HT1080 (cell line): ENCODE data around the gene TMCO6. TPM values are rescaled to one million over a fixed set of nuclear protein-coding genes. Genes with fewer than 3 reads are reported as not detected.
"Not testable (repeated sequence)": the region's sequence is repeated elsewhere in the genome, so short reads cannot be mapped to it uniquely, and the experiment has no call there.

Source experiments
- DNase-seq: peaks from one replicate; pipeline ENCODE4 v3.0.0-alpha.2; 2015; ENCODE audit warnings: low read depth
- total RNA-seq: library from RNA; depleted of rRNA; stranded (reverse); fragments of >200 nt; shearing (Covaris generic); gene quantifications from 2 replicates; pipeline ENCODE4 v1.2.3, GENCODE V29; 2014

The TMCO6 gene
- total RNA-seq, 1 experiment from 2014 or later: 7.6 TPM

DNA sequence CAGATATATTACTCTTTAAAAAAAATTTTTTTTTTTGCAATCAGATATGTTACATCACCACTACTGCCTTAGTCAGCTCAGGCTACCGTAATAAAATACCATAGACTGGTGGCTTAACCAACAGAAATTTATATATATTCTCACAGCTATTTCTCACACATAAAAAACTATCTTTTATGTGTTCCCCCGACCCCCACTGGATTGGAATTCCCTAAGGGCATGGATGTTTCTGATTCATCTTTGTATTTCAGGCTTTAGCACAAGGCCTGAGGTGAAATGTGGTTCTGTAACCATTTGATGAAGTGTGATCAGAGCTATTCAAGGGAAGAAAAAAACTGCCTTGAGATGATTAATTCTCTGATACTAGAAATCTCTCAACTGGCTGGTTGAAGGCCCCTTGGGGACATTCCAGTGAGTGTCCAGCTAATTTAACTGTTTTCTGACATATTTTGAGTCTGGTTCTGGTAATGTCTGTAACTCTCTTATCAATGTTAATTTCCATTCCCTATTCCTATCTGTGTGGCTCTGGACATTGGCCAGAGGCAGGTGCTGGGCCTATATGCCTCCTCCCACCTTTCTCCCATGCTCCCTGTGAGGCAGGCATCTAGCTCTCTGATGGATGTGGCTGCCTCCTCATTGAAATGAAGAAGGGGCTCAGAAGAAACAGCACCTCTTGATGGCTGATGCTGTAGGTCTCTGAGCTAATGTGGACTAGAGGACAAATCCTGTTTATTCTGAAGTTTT, 8.8 kb upstream of the TMCO6 start:
- peak; percentile 29 for DNase-seq

DNA sequence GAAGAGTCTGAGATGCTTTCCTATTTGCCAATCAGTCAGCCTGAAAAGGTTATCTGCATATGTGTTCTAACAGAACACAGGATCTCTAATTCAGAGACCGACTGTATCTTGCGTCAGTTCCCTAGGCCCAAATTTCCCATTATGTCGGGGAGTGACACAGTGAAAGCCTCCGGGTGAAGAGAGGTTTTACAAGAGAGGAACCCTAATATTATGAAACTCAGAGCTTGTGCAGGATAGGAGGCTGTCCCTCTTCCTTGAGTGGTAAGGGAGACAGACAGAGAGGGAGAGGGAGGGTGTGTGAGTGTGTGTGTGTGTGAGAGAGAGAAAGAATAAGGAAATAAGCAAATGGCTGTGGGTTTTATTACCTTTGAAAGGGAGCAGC, 8.2 kb upstream of the TMCO6 start:
- no peak for DNase-seq

- DNase-seq: no peak
Observed at GRCh38 chr5:140631831-140632365, 7.4 kb upstream of the TMCO6 start.

DNA sequence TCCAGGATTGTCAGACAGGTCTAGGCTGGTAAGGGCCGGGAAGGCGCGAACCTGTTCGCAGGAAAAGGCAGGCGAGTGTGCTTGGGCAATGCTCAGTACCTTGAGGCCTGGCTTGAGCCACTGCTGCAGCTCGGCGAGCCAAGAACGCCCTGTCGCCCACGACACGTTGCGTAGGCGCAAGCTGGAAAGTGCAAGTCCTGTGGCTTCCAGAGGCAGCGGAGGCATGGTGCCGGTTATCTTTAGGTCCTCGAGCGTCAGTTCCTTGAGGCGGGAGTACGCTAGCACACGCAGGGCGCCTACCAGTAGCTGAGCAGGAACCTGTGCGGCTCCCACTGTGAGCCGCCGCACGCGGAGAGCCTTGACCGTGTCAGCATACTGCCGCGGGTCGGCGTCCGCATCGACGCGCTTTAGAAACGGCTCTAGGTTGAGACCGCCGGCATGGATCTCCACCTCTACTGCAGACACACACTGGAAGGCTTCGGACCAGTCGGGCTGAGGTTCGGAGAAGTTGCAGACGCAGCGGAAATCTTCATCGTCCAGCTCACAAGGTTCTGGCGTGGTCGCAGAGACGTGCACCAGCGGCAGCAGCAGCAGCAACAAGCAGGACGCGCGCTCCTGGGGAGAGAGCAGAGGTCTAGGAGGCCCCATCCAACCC, 6.8 kb upstream of the TMCO6 start:
- DNase-seq: no peak

DNA sequence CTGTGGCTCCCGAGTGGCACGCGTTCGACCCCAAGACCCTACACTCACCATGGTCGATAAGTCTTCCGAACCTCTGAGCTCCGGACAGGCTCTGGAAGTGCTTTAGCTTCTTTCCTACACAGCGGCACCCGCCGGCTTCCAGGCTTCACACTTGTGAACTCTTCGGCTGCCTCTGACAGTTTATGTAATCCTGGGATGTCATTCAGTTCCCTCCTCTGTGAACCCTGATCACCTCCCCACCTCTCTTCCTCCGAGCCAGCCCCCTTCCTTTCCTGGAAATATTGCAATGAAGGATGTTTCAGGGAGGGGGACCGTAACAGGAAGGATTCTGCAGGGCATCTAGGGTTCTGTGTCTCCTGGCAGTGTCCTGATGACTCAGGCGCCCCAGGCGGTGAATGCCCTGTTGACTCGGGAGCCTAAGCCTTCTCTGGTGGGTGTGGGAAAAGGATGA, 6.2 kb upstream of the TMCO6 start, which contains the start of gene CD14:
TSS of gene CD14 (minus strand) at position 155 of the 451 bp plus-strand sequence. CDS start at position 51, 104 bp downstream.
- DNase-seq: peak; percentile 44

DNA sequence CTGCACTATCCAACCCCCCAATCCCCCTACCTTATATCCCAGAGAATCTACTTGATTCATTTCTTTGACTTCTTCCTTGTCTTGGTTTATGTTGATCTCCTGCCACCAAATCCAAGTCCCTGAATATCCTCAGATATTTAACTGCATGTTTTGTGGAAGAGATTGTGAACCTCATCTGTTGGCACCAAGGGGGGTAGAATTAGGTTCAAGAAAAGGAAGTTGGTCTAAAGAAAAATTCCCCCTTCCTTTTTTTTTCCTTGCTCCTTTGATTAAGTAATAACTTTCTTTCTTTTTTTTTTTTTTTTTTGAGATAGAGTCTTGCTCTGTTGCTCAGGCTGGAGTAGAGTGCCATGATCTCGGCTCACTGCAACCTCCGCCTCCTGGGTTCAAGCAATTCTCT, 5.8 kb upstream of the TMCO6 start:
- DNase-seq: no peak

DNA sequence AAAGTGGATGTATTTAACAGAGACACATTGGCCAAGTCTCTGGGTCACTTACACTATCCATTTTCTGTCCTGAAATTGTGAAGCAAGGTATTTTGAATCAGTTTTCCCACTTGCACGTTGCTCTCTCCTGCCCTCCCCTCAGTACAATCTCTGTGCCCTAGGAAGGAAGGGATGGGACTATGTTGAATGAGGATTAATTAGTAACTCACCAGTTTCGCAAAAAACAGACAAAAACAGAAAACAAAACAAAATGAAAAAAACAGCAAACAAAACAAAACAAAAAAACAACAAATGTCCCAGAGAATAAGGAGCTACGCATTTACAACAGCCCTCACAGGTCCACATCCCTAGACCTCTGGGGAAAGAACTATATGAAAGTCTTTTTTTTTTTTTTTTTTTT, 5.1 kb upstream of the TMCO6 start:
- DNase-seq: no peak

- DNase-seq: no peak
Observed at GRCh38 chr5:140635291-140636257, 3.7 kb upstream of the TMCO6 start.

DNA sequence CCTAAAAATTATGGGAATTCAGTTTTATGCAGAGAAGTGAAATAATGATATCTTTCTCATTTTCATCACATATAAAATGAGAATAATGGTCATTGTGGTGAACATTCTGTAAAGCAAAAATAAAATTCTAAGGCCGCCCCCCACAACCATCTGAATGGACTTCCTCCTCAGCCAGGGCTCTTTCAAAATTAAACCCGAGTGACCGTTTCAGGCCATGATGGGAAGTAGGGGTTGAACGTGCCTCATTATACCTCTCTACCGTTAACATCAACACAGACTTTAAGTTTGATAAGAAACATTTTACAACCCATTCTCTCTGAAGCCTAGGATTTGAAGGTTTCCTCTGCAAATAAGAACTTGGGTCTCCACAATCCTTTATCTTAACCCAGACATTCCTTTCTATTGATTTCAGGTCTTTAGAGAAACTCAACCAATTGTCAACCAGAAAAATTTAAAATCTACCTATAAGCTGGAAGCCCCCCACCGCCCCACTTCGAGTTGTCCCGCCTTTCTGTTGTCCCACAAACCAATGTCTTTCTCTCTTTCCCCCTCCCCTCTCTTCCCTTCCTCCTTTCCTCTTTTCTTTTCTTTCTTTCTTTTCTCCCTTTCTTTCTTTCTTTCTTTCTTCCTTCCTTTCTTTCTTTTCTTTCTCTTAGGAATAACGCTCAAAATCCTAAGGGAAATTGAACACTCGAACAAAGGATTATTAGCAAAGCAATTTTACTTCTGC, 1.7 kb upstream of the TMCO6 start:
- DNase-seq: no peak

- DNase-seq: not testable (repeated sequence)
Observed at GRCh38 chr5:140638898-140639147, 428 bp upstream of the TMCO6 start.

GRCh38 chr5:140641716-140642115, 2.5 kb downstream of the TMCO6 start:
- no peak for DNase-seq

GRCh38 chr5:140642718-140643117, 3.5 kb downstream of the TMCO6 start:
- no peak for DNase-seq

DNA sequence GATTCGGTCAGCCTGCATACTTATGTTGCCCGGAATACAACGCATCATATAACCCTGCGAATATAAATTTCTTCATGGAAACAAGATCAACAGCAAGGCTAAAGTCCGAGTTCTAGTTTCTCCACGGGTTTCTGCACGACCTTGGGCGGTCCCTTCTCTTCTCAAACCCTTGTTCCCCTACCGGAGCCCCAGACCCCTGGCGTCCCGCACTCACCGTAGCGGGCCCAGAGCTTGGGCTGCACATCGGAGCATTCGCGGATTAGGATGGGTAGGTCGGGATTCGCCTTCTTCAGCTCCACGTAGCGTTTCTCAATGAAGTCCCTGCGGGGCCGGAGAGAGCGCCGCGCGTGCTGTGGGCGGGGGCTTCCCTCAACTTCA, 7.8 kb downstream of the TMCO6 start:
- DNase-seq: no peak

DNA sequence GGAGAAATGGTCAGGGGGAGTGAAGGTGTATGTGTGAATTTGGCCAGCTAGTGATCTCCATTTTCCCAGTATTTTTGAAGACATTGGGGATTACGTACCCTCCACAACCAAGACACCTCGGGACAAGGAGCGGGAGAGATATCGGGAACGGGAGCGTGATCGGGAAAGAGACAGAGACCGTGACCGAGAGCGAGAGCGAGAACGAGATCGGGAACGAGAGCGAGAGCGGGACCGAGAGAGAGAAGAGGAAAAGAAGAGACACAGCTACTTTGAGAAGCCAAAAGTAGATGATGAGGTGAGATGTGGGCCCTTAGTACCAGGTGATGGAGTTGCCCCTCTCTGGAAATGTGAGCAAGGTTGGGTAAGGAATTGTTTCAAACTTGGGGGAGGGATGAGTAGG, 19.6 kb downstream of the TMCO6 start:
- DNase-seq: no peak

DNA sequence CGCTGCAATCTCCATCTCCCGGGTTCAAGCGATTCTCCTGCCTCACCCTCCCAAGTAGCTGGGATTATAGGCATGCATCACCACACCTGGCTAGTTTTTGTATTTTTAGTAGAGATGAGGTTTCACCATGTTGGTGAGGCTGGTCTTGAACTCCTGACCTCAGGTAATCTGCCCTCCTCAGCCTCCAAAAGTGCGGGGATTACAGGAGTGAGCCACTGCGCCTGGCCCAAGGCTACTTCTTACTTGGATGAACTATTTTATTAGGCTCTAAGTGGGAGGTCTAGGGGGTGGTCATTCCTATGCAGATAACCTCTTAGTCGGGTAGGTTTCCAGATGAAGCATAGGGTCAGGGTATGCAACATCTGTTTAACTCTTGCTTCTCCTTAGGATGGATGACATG, 21.1 kb downstream of the TMCO6 start:
- not testable (repeated sequence) for DNase-seq

DNA sequence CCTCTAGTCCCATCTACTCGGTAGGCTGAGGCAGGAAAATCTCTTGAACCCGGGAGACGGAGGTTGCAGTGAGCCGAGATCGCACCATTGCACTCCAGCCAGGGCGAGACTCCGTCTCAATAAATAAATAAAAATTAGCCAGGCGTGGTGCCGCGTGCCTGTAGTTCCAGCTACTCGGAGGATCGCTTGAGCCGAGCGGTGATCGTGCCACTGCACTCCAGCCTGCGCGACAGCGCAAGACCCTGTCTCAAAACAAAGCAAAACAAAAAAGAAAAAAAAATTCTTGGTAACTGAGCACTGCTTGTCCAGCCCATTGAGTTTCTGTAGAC, 24.7 kb downstream of the TMCO6 start:
- DNase-seq: no peak

- DNase-seq: peak; percentile 93
Observed at GRCh38 chr5:140664359-140665119, 25.3 kb downstream of the TMCO6 start, which contains the start of gene WDR55. Gene WDR55 (plus strand): TSS chr5:140664904. CDS start chr5:140664913, 9 bp downstream.

DNA sequence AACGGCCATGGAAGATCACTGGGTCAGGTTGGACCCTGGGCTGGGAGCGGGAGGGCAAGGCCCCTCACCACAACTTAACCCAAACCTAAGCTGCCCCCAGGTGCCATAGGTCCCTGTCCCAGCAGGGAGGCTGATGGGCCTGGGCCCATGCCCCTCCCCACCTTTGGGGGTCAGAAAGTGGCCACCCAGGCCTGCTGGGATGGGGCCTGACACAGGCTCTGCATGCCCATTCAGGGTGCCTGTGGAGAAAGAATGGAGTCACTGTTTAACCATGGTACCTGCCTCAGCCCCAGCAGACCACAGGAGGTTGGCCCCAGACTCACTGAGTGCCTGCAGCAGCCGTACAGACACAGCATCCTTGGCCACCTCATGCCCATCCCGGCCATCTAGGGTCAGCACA, 31.8 kb downstream of the TMCO6 start:
- not testable (repeated sequence) for DNase-seq

GRCh38 chr5:140671472-140672125, 32.3 kb downstream of the TMCO6 start:
- DNase-seq: no peak
